CD4-positive, alpha-beta memory T cell (primary cell): ENCODE measurements around the gene PFDN1. TPM values are rescaled to one million over a fixed set of nuclear protein-coding genes. Genes with fewer than 3 reads are reported as not detected.

Experiments used
- CTCF ChIA-PET: fragments of 350-600 bp; sonication (Branson Sonifier 250); formaldehyde crosslinking; loops from one replicate; lab custom pipeline; 2021; ENCODE audit warnings: inconsistent platforms; ENCODE audit not compliant: partially characterized antibody; lab: Charles Lee
- POLR2A ChIA-PET: fragments of 350-600 bp; sonication (Branson Sonifier 250); formaldehyde crosslinking; loops from one replicate; lab custom pipeline; 2021; ENCODE audit not compliant: partially characterized antibody; lab: Charles Lee
- DNase-seq, 5 donors: peaks; one replicate each; pipeline versions ENCODE4 v3.0.0 to v3.0.0-alpha.2; 2020 to 2022; ENCODE audit warnings: mixed read lengths in 1 of 5
- H3K27ac ChIP-seq: one replicate; pipeline ENCODE4 v1.7.0; 2013; ENCODE audit warnings: low read depth, low read length
- H3K27me3 ChIP-seq: 2 replicates; pipeline ENCODE4 v1.7.0; 2013; ENCODE audit warnings: mild to moderate bottlenecking, low read length, moderate library complexity; ENCODE audit not compliant: insufficient read depth
- H3K36me3 ChIP-seq: 2 replicates; pipeline ENCODE4 v1.7.0; 2013; ENCODE audit warnings: mild to moderate bottlenecking, low read length, moderate library complexity; ENCODE audit not compliant: insufficient read depth
- H3K4me1 ChIP-seq: 2 replicates; pipeline ENCODE4 v1.7.0; 2013; ENCODE audit warnings: mild to moderate bottlenecking, low read length, moderate library complexity; ENCODE audit not compliant: insufficient read depth
- H3K4me3 ChIP-seq, 2 donors: one replicate each; pipeline ENCODE4 v1.7.0; 2013; ENCODE audit warnings: low read length in 2 of 2, mild to moderate bottlenecking in 1 of 2
- H3K9me3 ChIP-seq, 2 donors: one replicate each; pipeline ENCODE4 v1.7.0; 2013; ENCODE audit warnings: low read length in 2 of 2, control low read depth in 1 of 2; ENCODE audit not compliant: control insufficient read depth in 1 of 2
- H3K27ac Mint-ChIP-seq, 7 donors: one replicate each; pipeline ENCODE4 v1.8.0; 2020 to 2021; ENCODE audit warnings: mixed read lengths in 7 of 7, mild to moderate bottlenecking in 6 of 7, inconsistent platforms in 3 of 7, moderate library complexity in 3 of 7
- H3K27me3 Mint-ChIP-seq, 2 donors: one replicate each; pipeline ENCODE4 v1.8.0; 2020 to 2021; ENCODE audit warnings: mixed read lengths in 2 of 2
- H3K36me3 Mint-ChIP-seq, 2 donors: one replicate each; pipeline ENCODE4 v1.8.0; 2020 to 2021; ENCODE audit warnings: mixed read lengths in 2 of 2, inconsistent platforms in 1 of 2, mild to moderate bottlenecking in 1 of 2
- H3K4me1 Mint-ChIP-seq, 4 donors: one replicate each; pipeline ENCODE4 v1.8.0; 2020 to 2021; ENCODE audit warnings: mixed read lengths in 4 of 4, mild to moderate bottlenecking in 1 of 4
- H3K4me3 Mint-ChIP-seq, 8 donors: one replicate each; pipeline ENCODE4 v1.8.0; 2020 to 2021; ENCODE audit warnings: mixed read lengths in 8 of 8, mild to moderate bottlenecking in 7 of 8, moderate library complexity in 6 of 8, inconsistent platforms in 3 of 8
- H3K9me3 Mint-ChIP-seq, 8 donors: one replicate each; pipeline ENCODE4 v1.8.0; 2020 to 2021; ENCODE audit warnings: mixed read lengths in 8 of 8, mild to moderate bottlenecking in 5 of 8, inconsistent platforms in 3 of 8, moderate library complexity in 1 of 8
- intact Hi-C: fragments of 100-400 bp; cut with micrococcal nuclease; formaldehyde crosslinking; loops from one replicate; pipeline ENCODE4 v1.15.1; 2023
- polyA plus RNA-seq, 2 donors: library from polyadenylated mRNA; unstranded; fragments of 300-500 nt; fragmentation: Illumina TruSeq; gene quantifications; one replicate each; pipeline ENCODE4 v1.2.3, GENCODE V29; 2021
- total RNA-seq, 2 experiments: library from RNA; stranded (reverse); gene quantifications; one replicate each; pipeline ENCODE4 v1.2.3, GENCODE V29; 2021

PFDN1 gene
- total and polyA plus RNA-seq, 4 experiments from 2014 or later, result 24.8 to 223 (median 70.9) TPM

- ChIA-PET CTCF (interaction anchor here (0.6 kb wide), 1 partner anchor 159 kb away, joined by 3 read pairs; no protein-coding TSS in a partner anchor), POLR2A (no interaction called here)
- H3K27ac ChIP-seq, result no peak overlapping the region
- H3K27me3 Mint-ChIP-seq, result no peaks in the 10 kb centered on the region
- no peaks in the 10 kb centered on the region for H3K36me3 ChIP-seq
- H3K27me3 ChIP-seq, result no peaks in the 10 kb centered on the region
- H3K27ac Mint-ChIP-seq, result no peak overlapping the region
- H3K4me1 ChIP-seq, result no peaks in the 10 kb centered on the region
- DNase-seq, result no peak
- no peaks in the 10 kb centered on the region for H3K36me3 Mint-ChIP-seq
- intact Hi-C loops, result no loop called here
- H3K4me3 ChIP-seq, result no peak overlapping the region
- no peaks in the 10 kb centered on the region for H3K9me3 Mint-ChIP-seq
- H3K4me3 Mint-ChIP-seq, result no peak overlapping the region
- H3K4me1 Mint-ChIP-seq, result no peaks in the 10 kb centered on the region
- H3K9me3 ChIP-seq, result no peaks in the 10 kb centered on the region
Observed at GRCh38 chr5:140230373-140230772, 72.5 kb downstream of the PFDN1 start.

GRCh38 chr5:140228364-140228837, 74.5 kb downstream of the PFDN1 start:
- no peaks in the 10 kb centered on the region for H3K9me3 ChIP-seq
- no peak overlapping the region for H3K4me3 ChIP-seq
- H3K4me1 ChIP-seq, result no peaks in the 10 kb centered on the region
- Mint-ChIP-seq H3K27ac (no peak overlapping the region), H3K4me3 (no peak overlapping the region), H3K4me1 (no peaks in the 10 kb centered on the region), H3K27me3 (no peaks in the 10 kb centered on the region), H3K36me3 (no peaks in the 10 kb centered on the region), H3K9me3 (no peaks in the 10 kb centered on the region)
- intact Hi-C loops, result no loop called here
- no peak for DNase-seq
- CTCF ChIA-PET, result interaction anchor here (0.8 kb wide), 1 partner anchor 8 kb away, joined by 3 read pairs; no protein-coding TSS in a partner anchor
- no peak overlapping the region for H3K27ac ChIP-seq
- no peaks in the 10 kb centered on the region for H3K27me3 ChIP-seq
- POLR2A ChIA-PET, result no interaction called here
- no peaks in the 10 kb centered on the region for H3K36me3 ChIP-seq

GRCh38 chr5:140227046-140227445, 75.9 kb downstream of the PFDN1 start:
- no peak for DNase-seq
- Mint-ChIP-seq H3K4me3 (no peak overlapping the region), H3K9me3 (no peaks in the 10 kb centered on the region), H3K27ac (peak overlapping the region in 1 of 7 donors; percentile 37), H3K4me1 (no peaks in the 10 kb centered on the region), H3K27me3 (no peaks in the 10 kb centered on the region), H3K36me3 (peaks cover 0 to under 1% of the 10 kb centered on the region in 2 donors)
- H3K9me3 ChIP-seq, result no peaks in the 10 kb centered on the region
- no peaks in the 10 kb centered on the region for H3K4me1 ChIP-seq
- H3K27ac ChIP-seq, result no peak overlapping the region
- H3K36me3 ChIP-seq, result no peaks in the 10 kb centered on the region
- ChIA-PET CTCF (no interaction called here), POLR2A (no interaction called here)
- no peak overlapping the region for H3K4me3 ChIP-seq
- intact Hi-C loops, result no loop called here
- no peaks in the 10 kb centered on the region for H3K27me3 ChIP-seq

- no peaks in the 10 kb centered on the region for H3K4me1 Mint-ChIP-seq
- DNase-seq, result no peak
- Histone ChIP-seq H3K9me3 (no peaks in the 10 kb centered on the region), H3K27me3 (no peaks in the 10 kb centered on the region), H3K4me1 (no peaks in the 10 kb centered on the region), H3K36me3 (no peaks in the 10 kb centered on the region), H3K27ac (no peak overlapping the region), H3K4me3 (no peak overlapping the region)
- intact Hi-C loops, result no loop called here
- peaks cover 0 to 3% of the 10 kb centered on the region in 2 donors for H3K36me3 Mint-ChIP-seq
- H3K27ac Mint-ChIP-seq, result peak overlapping the region in 1 of 7 donors; percentile 27
- no peaks in the 10 kb centered on the region for H3K9me3 Mint-ChIP-seq
- POLR2A ChIA-PET, result no interaction called here
- CTCF ChIA-PET, result no interaction called here
- H3K4me3 Mint-ChIP-seq, result no peak overlapping the region
- H3K27me3 Mint-ChIP-seq, result no peaks in the 10 kb centered on the region
Observed at GRCh38 chr5:140225396-140225795, 77.5 kb downstream of the PFDN1 start.

GRCh38 chr5:140224658-140225057, 78.2 kb downstream of the PFDN1 start:
- Mint-ChIP-seq H3K9me3 (no peaks in the 10 kb centered on the region), H3K27ac (no peak overlapping the region), H3K36me3 (peaks cover 0 to 3% of the 10 kb centered on the region in 2 donors), H3K4me1 (peaks cover 0 to 2% (median 0%) of the 10 kb centered on the region in 4 donors), H3K4me3 (no peak overlapping the region), H3K27me3 (no peaks in the 10 kb centered on the region)
- H3K4me1 ChIP-seq, result no peaks in the 10 kb centered on the region
- H3K36me3 ChIP-seq, result no peaks in the 10 kb centered on the region
- no peaks in the 10 kb centered on the region for H3K27me3 ChIP-seq
- ChIA-PET POLR2A (no interaction called here), CTCF (no interaction called here)
- intact Hi-C loops, result no loop called here
- DNase-seq, result no peak
- no peaks in the 10 kb centered on the region for H3K9me3 ChIP-seq
- H3K4me3 ChIP-seq, result no peak overlapping the region
- H3K27ac ChIP-seq, result no peak overlapping the region

GRCh38 chr5:140223567-140223966, 79.3 kb downstream of the PFDN1 start:
- H3K4me3 Mint-ChIP-seq, result no peak overlapping the region
- ChIA-PET CTCF (interaction anchor here (1.1 kb wide), 1 partner anchor 9 kb away, joined by 3 read pairs; no protein-coding TSS in a partner anchor), POLR2A (no interaction called here)
- peaks cover 0 to 2% (median 0%) of the 10 kb centered on the region in 4 donors for H3K4me1 Mint-ChIP-seq
- no peak overlapping the region for H3K27ac Mint-ChIP-seq
- Histone ChIP-seq H3K27me3 (no peaks in the 10 kb centered on the region), H3K36me3 (no peaks in the 10 kb centered on the region), H3K27ac (no peak overlapping the region), H3K9me3 (no peaks in the 10 kb centered on the region), H3K4me1 (no peaks in the 10 kb centered on the region), H3K4me3 (no peak overlapping the region)
- no peak for DNase-seq
- no peaks in the 10 kb centered on the region for H3K27me3 Mint-ChIP-seq
- intact Hi-C loops, result no loop called here
- no peaks in the 10 kb centered on the region for H3K9me3 Mint-ChIP-seq
- H3K36me3 Mint-ChIP-seq, result peaks cover 0 to 3% of the 10 kb centered on the region in 2 donors

GRCh38 chr5:140222416-140222815, 80.5 kb downstream of the PFDN1 start:
- CTCF ChIA-PET, result no interaction called here
- peaks cover 0 to 3% of the 10 kb centered on the region in 2 donors for H3K36me3 Mint-ChIP-seq
- H3K27ac Mint-ChIP-seq, result no peak overlapping the region
- intact Hi-C loops, result no loop called here
- DNase-seq, result no peak
- H3K4me1 Mint-ChIP-seq, result peaks cover 0 to 2% (median 0%) of the 10 kb centered on the region in 4 donors
- H3K27me3 Mint-ChIP-seq, result no peaks in the 10 kb centered on the region
- Histone ChIP-seq H3K36me3 (no peaks in the 10 kb centered on the region), H3K9me3 (no peaks in the 10 kb centered on the region), H3K4me1 (no peaks in the 10 kb centered on the region), H3K4me3 (no peak overlapping the region), H3K27me3 (no peaks in the 10 kb centered on the region), H3K27ac (no peak overlapping the region)
- POLR2A ChIA-PET, result no interaction called here
- no peaks in the 10 kb centered on the region for H3K9me3 Mint-ChIP-seq
- H3K4me3 Mint-ChIP-seq, result no peak overlapping the region
